Activated CD4-positive, alpha-beta T cell treated with anti-CD3 and anti-CD28 coated beads, Interleukin-2, amount 10 ng/mL, durations not matched to agents 24 days and 14 days (primary cell): ENCODE measurements around the gene IL22. TPM values are rescaled to one million over a fixed set of nuclear protein-coding genes. Genes with fewer than 3 reads are reported as not detected.

Source experiments
- DNase-seq: peaks from one replicate; pipeline ENCODE4 v3.0.0; 2022
- H3K27ac Mint-ChIP-seq: one replicate; pipeline ENCODE4 v1.8.0; 2022; ENCODE audit warnings: mild to moderate bottlenecking, mixed read lengths
- H3K27me3 Mint-ChIP-seq: one replicate; pipeline ENCODE4 v1.8.0; 2022; ENCODE audit warnings: mixed read lengths
- H3K36me3 Mint-ChIP-seq: one replicate; pipeline ENCODE4 v1.8.0; 2022; ENCODE audit warnings: low read depth, mild to moderate bottlenecking, mixed read lengths
- H3K4me1 Mint-ChIP-seq: one replicate; pipeline ENCODE4 v1.8.0; 2021; ENCODE audit warnings: mixed read lengths
- H3K4me3 Mint-ChIP-seq: one replicate; pipeline ENCODE4 v1.8.0; 2022; ENCODE audit warnings: mild to moderate bottlenecking, moderate library complexity, mixed read lengths
- H3K9me3 Mint-ChIP-seq: one replicate; pipeline ENCODE4 v1.8.0; 2021; ENCODE audit warnings: mixed read lengths
- intact Hi-C: fragments of 100-400 bp; cut with micrococcal nuclease; formaldehyde crosslinking; loops from one replicate; pipeline ENCODE4 v1.15.1; 2023
- total RNA-seq: library from RNA; stranded (reverse); gene quantifications from 2 replicates; pipeline ENCODE4 v1.2.3, GENCODE V29; 2022

IL22 gene
- total RNA-seq, 1 donor from 2014 or later, result 2.4 TPM

DNA sequence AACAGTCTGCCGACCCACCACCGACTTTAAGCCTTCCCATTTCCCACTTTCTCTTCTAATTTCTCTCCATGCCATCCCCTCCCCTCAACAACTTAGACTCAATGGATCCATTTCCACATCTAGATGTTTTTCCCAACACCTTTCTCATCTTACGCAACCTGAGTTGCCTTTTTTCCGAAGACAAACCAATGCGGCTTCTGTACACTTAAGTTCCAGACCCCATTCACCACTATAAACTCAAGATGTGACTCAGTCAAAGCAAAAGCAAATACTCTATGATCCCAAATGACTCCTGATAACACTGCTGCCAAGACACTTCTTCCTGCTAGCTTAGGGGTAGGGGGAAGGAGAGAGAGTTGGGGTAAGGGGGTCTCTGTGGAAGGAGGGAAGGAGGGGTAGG is 1.3 kb downstream of the IL22 start:
- H3K27me3 Mint-ChIP-seq, result peaks cover 44% of the 10 kb centered on the region
- DNase-seq, result no peak
- no peak overlapping the region for H3K4me3 Mint-ChIP-seq
- H3K4me1 Mint-ChIP-seq, result peaks cover 6% of the 10 kb centered on the region
- intact Hi-C loops, result no loop called here
- peaks cover 11% of the 10 kb centered on the region for H3K9me3 Mint-ChIP-seq
- no peak overlapping the region for H3K27ac Mint-ChIP-seq
- no peaks in the 10 kb centered on the region for H3K36me3 Mint-ChIP-seq

DNA sequence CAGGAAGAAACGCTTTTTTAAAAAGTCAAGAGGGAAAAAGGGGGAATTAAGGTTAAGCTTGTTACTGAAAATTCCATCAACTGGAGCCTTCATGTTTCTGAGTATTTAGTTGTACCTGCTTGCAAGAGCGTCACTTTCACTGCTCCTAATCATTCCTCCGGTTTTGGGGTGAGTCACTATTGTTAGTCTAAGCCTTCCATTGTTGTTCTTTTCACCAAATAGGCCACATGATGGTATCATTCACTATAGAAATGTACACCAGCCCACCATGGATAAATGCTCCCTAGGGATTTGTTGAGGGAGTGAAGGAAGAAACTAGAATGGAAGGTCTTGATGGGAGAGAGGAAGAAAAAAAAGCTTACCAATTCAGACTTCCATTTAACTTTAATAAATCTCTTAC is 3.0 kb downstream of the IL22 start:
- Mint-ChIP-seq H3K27me3 (peaks cover 52% of the 10 kb centered on the region), H3K36me3 (no peaks in the 10 kb centered on the region), H3K4me1 (peaks cover 6% of the 10 kb centered on the region), H3K9me3 (peaks cover 12% of the 10 kb centered on the region), H3K4me3 (no peak overlapping the region), H3K27ac (no peak overlapping the region)
- intact Hi-C loops, result no loop called here
- DNase-seq, result no peak

DNA sequence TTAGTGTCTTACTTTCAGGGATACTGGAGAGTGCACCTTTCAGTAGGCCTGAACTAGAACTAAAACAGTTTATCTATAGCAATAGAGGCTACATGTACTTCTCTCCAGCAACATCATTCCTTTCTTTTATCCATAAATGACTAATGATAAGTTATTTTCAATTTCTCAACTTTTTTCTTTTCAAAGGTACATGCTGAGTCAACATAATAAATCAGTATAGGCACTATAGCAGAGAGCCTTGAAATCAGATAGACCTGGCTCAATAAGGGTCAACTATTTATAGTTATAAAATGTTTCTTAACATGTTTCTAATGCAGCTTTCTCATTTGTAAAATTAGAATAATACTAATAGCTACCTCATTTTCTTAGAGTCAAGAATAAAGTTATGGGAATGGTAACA is 5.6 kb downstream of the IL22 start:
- H3K4me3 Mint-ChIP-seq, result no peak overlapping the region
- peaks cover 43% of the 10 kb centered on the region for H3K27me3 Mint-ChIP-seq
- H3K4me1 Mint-ChIP-seq, result peaks cover 6% of the 10 kb centered on the region
- intact Hi-C loops, result no loop called here
- peaks cover 2% of the 10 kb centered on the region for H3K36me3 Mint-ChIP-seq
- no peak for DNase-seq
- peaks cover 15% of the 10 kb centered on the region for H3K9me3 Mint-ChIP-seq
- H3K27ac Mint-ChIP-seq, result no peak overlapping the region

DNA sequence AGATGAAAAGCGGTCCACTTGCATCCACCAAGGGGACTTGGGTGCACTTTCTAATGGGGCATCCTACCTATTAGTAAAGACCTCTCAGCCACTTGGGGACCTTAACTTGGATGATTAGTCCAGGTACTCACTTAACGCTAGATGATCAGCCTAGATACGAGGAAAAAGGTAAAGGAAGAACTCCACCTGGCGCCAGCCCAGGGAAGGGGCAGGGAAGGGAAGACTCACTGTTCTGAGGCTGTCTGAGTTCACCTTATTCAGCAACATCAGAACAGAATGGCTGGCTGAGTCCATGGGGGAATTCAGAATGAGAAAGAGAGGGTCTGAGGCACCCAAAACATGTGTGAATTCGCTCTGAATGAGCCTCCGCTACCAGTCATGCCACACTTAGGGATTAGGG is 7.1 kb downstream of the IL22 start:
- H3K4me1 Mint-ChIP-seq, result peaks cover 10% of the 10 kb centered on the region
- DNase-seq, result no peak
- H3K9me3 Mint-ChIP-seq, result peaks cover 13% of the 10 kb centered on the region
- intact Hi-C loops, result no loop called here
- H3K27ac Mint-ChIP-seq, result no peak overlapping the region
- H3K36me3 Mint-ChIP-seq, result peaks cover 2% of the 10 kb centered on the region
- H3K27me3 Mint-ChIP-seq, result peaks cover 32% of the 10 kb centered on the region
- no peak overlapping the region for H3K4me3 Mint-ChIP-seq

DNA sequence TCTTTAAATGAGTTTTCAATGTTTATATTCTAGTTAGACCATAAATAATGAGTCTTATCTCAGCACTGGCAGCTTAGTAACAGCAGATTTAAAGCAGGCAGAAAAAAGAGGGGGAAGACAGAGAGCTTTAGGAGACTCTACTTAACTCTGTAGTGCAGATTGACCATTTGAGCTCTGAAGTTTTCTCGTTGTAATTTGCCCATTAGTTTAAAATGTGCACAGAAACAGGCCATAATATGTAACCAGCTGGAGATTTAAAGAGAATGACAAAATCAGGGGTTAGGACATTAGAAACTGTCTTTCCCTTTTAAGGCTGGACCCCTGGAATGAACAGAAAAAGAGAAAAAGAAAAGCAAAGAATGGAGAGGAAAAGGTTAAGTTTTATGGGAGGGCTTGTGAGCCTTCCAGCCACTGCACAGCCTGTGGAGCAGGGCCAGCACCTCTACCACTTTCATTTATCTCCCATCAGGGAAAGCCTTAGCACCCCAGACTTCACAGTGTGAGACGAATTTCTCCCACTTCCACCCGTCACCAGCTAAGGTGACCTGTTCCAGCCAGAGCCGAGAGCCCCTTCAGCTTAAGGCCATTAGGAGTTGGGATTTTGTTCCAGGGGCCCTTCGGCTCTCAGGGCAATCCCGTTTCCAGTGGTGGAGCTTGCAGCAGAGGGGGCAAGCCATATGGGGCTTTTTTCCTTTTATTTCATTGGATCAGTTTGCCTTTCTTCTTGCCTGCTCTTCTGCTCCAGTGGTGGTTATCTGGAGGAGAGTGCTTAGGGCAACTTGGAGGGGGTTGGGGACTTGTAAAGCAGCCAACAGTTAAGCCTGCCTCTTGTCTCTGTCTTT is 8.0 kb downstream of the IL22 start:
- Mint-ChIP-seq H3K4me1 (peaks cover 19% of the 10 kb centered on the region), H3K27ac (no peak overlapping the region), H3K36me3 (peaks cover 7% of the 10 kb centered on the region), H3K9me3 (peaks cover 13% of the 10 kb centered on the region), H3K27me3 (peaks cover 26% of the 10 kb centered on the region), H3K4me3 (no peak overlapping the region)
- intact Hi-C loops, result no loop called here
- DNase-seq, result no peak

DNA sequence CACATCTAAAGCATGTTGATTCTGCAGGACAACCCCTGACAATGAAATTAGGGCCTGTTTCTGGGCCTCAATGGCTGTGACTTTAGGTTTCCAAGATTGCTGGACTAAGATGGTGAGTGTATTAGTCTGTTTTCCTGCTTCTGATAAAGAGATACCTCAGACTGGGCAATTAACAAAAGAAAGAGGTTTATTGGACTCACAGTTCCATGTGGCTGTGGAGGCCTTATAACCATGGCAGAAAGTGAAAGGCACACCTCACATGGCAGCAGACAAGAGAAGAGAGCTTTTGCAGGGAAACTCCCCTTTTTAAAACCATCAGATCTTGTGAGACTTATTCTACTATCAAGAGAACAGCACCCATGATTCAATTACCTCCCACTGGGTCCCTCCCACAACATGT is 10.6 kb downstream of the IL22 start:
- no peak overlapping the region for H3K27ac Mint-ChIP-seq
- peaks cover 9% of the 10 kb centered on the region for H3K36me3 Mint-ChIP-seq
- peaks cover 37% of the 10 kb centered on the region for H3K4me1 Mint-ChIP-seq
- peak; percentile 54 for DNase-seq
- intact Hi-C loops, result no loop called here
- H3K9me3 Mint-ChIP-seq, result peaks cover 13% of the 10 kb centered on the region
- H3K4me3 Mint-ChIP-seq, result no peak overlapping the region
- peaks cover 17% of the 10 kb centered on the region for H3K27me3 Mint-ChIP-seq

DNA sequence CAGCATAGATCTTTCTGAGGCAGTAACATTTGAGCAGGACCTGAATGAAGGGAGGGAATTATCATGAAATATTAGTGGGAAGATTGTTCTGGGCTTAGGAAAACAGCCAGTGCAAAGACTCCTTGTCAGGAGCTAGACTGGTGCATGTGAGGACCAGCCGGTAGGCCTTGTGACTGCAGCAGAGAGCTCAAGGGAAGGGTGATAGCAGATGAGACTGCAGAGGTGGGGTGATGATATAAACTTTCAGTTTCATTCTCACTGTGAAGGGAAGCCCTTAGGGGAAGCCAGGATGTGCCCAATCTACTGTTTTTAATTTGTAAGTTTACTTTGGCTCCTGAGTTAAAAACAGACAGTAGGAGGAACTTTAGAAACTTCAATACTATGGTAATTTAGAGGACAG is 12.4 kb downstream of the IL22 start:
- intact Hi-C loops, result loop anchor here (1.0 to 2.0 kb wide), 4 partner anchors 18 to 49 kb away; no protein-coding TSS in a partner anchor
- H3K36me3 Mint-ChIP-seq, result peaks cover 10% of the 10 kb centered on the region
- H3K4me3 Mint-ChIP-seq, result peak overlapping the region; percentile 70
- H3K4me1 Mint-ChIP-seq, result peaks cover 52% of the 10 kb centered on the region
- peaks cover 3% of the 10 kb centered on the region for H3K27me3 Mint-ChIP-seq
- peaks cover 5% of the 10 kb centered on the region for H3K9me3 Mint-ChIP-seq
- peak overlapping the region; percentile 88 for H3K27ac Mint-ChIP-seq
- peak; percentile 89 for DNase-seq

DNA sequence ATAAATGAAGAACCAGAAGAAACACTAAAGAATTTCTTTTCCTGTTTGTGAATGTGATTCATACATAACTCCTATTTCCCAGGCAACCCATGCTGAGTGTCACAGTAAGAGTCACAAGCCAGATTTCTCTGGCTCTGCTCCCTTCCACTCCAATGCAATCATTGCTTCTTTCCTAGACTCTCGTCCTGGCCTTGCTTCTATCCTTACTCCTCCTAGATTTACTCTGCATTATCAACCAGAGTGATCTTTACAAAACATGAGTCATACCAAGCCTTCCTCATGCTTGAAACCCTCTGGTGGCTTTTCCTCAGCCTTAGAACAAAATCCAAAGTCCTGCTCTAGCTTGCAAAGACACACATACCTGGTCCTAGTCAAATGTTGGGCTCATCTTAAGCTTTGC is 13.3 kb downstream of the IL22 start:
- H3K9me3 Mint-ChIP-seq, result peaks cover 8% of the 10 kb centered on the region

DNA sequence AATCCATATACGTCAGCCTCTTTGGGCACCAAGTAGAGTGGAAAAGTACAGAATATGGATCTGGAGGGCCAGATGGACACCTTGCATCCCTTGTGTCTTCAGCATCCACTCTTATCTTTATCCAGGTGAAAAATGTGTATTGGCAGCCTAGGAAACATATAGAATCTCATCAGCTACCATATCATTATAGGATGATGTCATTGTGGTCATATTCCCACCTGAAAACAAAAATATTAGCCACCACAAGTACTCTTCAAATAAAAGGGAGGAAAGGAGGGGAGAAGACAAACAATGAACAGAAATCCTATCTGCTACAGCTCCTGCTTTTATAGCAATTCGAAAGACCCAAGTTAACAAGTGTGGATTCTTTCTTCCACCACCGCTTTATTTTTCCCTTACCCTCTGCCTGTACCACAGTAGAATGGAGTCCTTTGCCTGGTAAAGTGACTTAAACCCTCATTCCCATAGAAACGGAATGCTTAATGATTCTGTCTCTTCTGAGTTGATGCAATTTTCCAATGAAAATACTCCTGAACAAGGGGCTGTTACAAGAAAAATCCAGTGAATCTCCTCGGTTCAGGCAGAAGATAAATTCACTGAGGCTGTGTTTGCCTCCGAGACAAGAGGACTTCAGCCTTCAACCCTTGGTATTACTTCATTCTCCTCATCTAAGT is 14.0 kb downstream of the IL22 start:
- Mint-ChIP-seq H3K36me3 (peaks cover 17% of the 10 kb centered on the region), H3K4me1 (peaks cover 62% of the 10 kb centered on the region), H3K27me3 (no peaks in the 10 kb centered on the region), H3K4me3 (no peak overlapping the region), H3K9me3 (peaks cover 8% of the 10 kb centered on the region), H3K27ac (peak overlapping the region; percentile 88)
- DNase-seq, result peak; percentile 36
- intact Hi-C loops, result no loop called here

More for the DNA sequence above, 13.3 kb downstream of the IL22 start:
- Mint-ChIP-seq H3K36me3 (peaks cover 13% of the 10 kb centered on the region), H3K4me3 (peak overlapping the region; percentile 70), H3K27ac (peak overlapping the region; percentile 88), H3K4me1 (peaks cover 56% of the 10 kb centered on the region), H3K27me3 (peaks cover under 1% of the 10 kb centered on the region)
- DNase-seq, result peak; percentile 69
- intact Hi-C loops, result loop anchor here (2.0 kb wide), 1 partner anchor 17 kb away; no protein-coding TSS in a partner anchor

DNA sequence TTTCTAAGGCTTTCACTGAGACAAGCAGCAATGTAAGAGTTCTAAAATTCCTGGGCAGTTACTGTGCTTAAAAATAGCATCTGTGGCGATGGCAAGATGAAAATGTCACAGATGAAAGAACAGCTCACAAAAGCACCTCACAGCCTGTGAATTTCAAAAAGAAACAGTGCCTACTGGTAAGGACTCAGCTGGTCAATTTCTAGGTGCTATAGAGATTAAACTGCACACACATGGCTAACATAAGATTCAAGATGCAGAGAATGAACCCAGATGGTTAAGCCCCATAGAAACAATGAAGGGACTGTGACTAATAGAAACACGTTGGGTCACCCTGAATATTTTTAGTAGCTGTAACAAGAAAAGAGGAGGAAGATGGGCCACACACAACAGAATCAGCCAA is 15.8 kb downstream of the IL22 start:
- Mint-ChIP-seq H3K27me3 (no peaks in the 10 kb centered on the region), H3K4me1 (peaks cover 74% of the 10 kb centered on the region), H3K36me3 (peaks cover 15% of the 10 kb centered on the region), H3K27ac (peak overlapping the region; percentile 43), H3K4me3 (peak overlapping the region; percentile 80), H3K9me3 (peaks cover 5% of the 10 kb centered on the region)
- intact Hi-C loops, result no loop called here
- peak; percentile 48 for DNase-seq

DNA sequence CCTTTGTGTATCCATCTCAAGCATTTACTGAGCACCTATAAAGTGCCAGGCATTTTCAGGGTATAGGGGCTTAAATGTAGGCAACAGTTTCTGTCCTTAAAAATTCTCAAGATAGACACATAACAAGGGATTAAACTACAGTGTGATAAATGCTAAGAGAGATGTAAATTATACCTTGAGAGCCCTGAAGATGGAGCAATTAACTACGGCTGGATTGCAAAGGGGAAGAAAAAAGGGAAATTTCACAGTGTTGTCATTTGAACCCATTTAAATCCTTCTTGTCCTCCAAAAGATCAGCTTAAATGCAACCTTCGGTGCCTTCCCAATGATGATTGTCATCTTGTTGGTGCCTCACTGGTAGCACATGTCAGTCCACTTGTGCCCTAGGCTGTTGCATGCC is 16.3 kb downstream of the IL22 start:
- Mint-ChIP-seq H3K27ac (peak overlapping the region; percentile 88), H3K9me3 (peaks cover 6% of the 10 kb centered on the region), H3K36me3 (peaks cover 15% of the 10 kb centered on the region), H3K27me3 (no peaks in the 10 kb centered on the region), H3K4me1 (peaks cover 72% of the 10 kb centered on the region), H3K4me3 (peak overlapping the region; percentile 80)
- intact Hi-C loops, result no loop called here
- DNase-seq, result no peak

DNA sequence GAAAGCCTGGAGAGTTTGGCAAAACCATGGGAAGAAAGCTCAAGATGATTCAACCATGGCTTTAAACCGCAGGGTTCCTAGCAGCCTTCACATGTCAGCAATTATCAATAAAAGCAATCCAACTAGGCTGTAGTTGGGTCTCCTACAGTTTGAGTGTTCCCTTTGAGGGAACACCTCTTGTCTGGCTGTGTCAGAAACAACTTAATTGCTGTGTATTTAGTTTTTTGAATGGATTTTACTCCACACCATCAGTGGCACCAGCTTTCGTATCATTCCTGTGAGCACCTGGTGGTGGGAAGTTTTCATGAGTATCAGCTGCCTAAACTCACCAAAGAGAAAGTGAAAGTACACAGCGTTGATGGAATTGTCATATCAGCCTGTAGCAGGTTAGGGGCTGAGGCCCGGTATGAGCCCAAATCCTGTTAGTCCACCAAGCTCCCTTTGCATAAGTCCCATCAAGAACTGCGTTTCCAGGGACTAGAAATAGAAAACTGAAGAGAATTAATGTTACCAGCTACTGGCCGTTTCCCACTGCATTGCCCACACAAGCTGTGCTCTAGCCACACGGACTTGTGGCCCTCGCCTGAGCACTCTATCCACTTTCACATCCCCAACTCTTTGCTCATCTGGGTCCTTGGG is 16.9 kb downstream of the IL22 start:
- intact Hi-C loops, result no loop called here

DNA sequence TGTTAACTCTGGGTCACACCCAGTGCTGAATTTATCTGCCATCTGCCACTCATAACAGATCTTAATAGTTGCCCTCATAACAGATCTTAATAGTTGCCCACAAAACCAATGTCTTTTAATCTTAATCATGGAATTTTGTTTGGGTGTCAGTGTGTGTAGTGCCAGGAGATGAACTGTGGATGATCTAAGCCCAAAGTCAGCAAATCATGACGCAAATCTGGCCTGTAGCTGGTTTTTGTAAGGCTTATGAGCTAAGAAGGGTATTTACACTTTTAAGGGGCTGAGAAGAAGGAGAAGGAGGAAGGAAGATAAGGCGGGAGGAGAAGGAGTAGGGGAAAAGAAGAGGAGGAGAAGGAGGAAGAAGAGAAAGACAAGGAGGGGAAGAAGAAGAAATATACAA is 17.8 kb downstream of the IL22 start:
- intact Hi-C loops, result no loop called here
- peaks cover 6% of the 10 kb centered on the region for H3K9me3 Mint-ChIP-seq
- peaks cover 10% of the 10 kb centered on the region for H3K36me3 Mint-ChIP-seq
- peaks cover 72% of the 10 kb centered on the region for H3K4me1 Mint-ChIP-seq
- peak overlapping the region; percentile 11 for H3K4me3 Mint-ChIP-seq
- peak overlapping the region; percentile 14 for H3K27ac Mint-ChIP-seq
- H3K27me3 Mint-ChIP-seq, result no peaks in the 10 kb centered on the region
- DNase-seq, result no peak

More for the DNA sequence above, 16.9 kb downstream of the IL22 start:
- Mint-ChIP-seq H3K4me1 (peaks cover 74% of the 10 kb centered on the region), H3K36me3 (peaks cover 15% of the 10 kb centered on the region), H3K27me3 (no peaks in the 10 kb centered on the region), H3K4me3 (peak overlapping the region; percentile 80), H3K27ac (peak overlapping the region; percentile 88), H3K9me3 (peaks cover 6% of the 10 kb centered on the region)
- peak; percentile 83 for DNase-seq

DNA sequence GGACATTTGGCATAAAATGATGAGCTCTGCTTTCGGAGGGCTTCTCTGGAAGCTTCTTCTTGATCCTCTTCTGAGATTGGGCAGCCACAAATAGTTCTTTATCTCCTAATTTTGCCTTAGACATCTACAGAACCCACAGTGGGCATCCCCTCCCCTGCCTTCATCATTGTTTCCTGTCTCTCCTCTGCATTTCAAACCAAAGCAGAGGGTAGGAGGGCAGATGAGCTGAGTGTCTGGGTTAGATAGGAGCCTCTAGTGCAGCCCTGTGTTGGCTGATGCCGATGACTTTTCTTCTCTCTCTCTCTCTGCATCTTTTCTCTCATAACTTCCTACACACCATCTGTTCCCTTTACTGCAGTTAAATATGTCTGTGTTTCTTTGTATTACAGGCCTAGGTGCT is 19.3 kb downstream of the IL22 start:
- H3K4me3 Mint-ChIP-seq, result no peak overlapping the region
- no peak for DNase-seq
- H3K4me1 Mint-ChIP-seq, result peaks cover 62% of the 10 kb centered on the region
- intact Hi-C loops, result no loop called here
- peaks cover 6% of the 10 kb centered on the region for H3K9me3 Mint-ChIP-seq
- peak overlapping the region; percentile 45 for H3K27ac Mint-ChIP-seq
- H3K36me3 Mint-ChIP-seq, result peaks cover 10% of the 10 kb centered on the region
- no peaks in the 10 kb centered on the region for H3K27me3 Mint-ChIP-seq
